HepG2 (cell line): Measurements from ENCODE around the gene ANO9. TPM values are rescaled to one million over a fixed set of nuclear protein-coding genes. Genes with fewer than 3 reads are reported as not detected.

ENCODE experiments used
- GLI4 ChIP-seq: sonication (generic); formaldehyde crosslinking; IDR thresholded peaks from 2 replicates; pipeline ENCODE4 v1.5.1; 2020; ENCODE audit warnings: missing genetic modification reagents, mild to moderate bottlenecking, moderate library complexity, borderline replicate concordance
- HNRNPL ChIP-seq: fragments of 200-400 bp; formaldehyde crosslinking; IDR thresholded peaks from 2 replicates; pipeline ENCODE4 v1.6.1; 2017; ENCODE audit warnings: mild to moderate bottlenecking, low read depth, low read length
- RARA ChIP-seq: IDR thresholded peaks from 2 replicates; pipeline ENCODE4 v1.6.1; 2016; ENCODE audit warnings: missing genetic modification reagents, missing compliant biosample characterization
- ZBTB42 ChIP-seq: sonication (generic); formaldehyde crosslinking; IDR thresholded peaks from 2 replicates; pipeline ENCODE4 v1.5.0; 2020; ENCODE audit warnings: mild to moderate bottlenecking, missing genetic modification reagents
- ZBTB44 ChIP-seq: sonication (generic); formaldehyde crosslinking; IDR thresholded peaks from 2 replicates; pipeline ENCODE4 v1.4.0; 2020; ENCODE audit warnings: missing genetic modification reagents
- ZFP36L2 ChIP-seq: sonication (generic); formaldehyde crosslinking; IDR thresholded peaks from 2 replicates; pipeline ENCODE4 v1.4.0; 2020; ENCODE audit warnings: missing genetic modification reagents
- ZNF382 ChIP-seq: sonication (generic); formaldehyde crosslinking; IDR thresholded peaks from 2 replicates; pipeline ENCODE4 v1.5.0; 2020; ENCODE audit warnings: missing genetic modification reagents, mild to moderate bottlenecking, borderline replicate concordance
- ZNF567 ChIP-seq: sonication (generic); formaldehyde crosslinking; IDR thresholded peaks from 2 replicates; pipeline ENCODE4 v1.8.1; 2023; ENCODE audit warnings: mild to moderate bottlenecking, missing genetic modification reagents, borderline replicate concordance
- ZNF609 ChIP-seq: sonication (generic); formaldehyde crosslinking; IDR thresholded peaks from 2 replicates; pipeline ENCODE4 v1.4.0; 2020; ENCODE audit warnings: mild to moderate bottlenecking, missing genetic modification reagents, borderline replicate concordance
- polyA plus RNA-seq, 8 experiments: library from polyadenylated mRNA; depleted of rRNA in 3 of 8; stranded (reverse) in 7 of 8; unstranded in 1 of 8; fragments of >200 nt; fragmentation: Illumina TruSeq in 4 of 8; extraction: Trizol in 4 of 8; gene quantifications; 2 replicates each; pipeline versions ENCODE4 v1.2.1 to v1.2.3, GENCODE V29; 2011 to 2016; ENCODE audit warnings: low read depth in 4 of 8, missing spikeins in 1 of 8, mixed read lengths in 1 of 8; ENCODE audit not compliant: insufficient read depth in 1 of 8
- total RNA-seq, 5 experiments: library from RNA; depleted of rRNA; stranded (reverse); fragments of >200 nt; fragmentation: Illumina TruSeq; extraction: Trizol; gene quantifications; 2 replicates each; pipeline ENCODE4 v1.2.3, GENCODE V29; 2016; ENCODE audit warnings: low read depth in 1 of 5
- TF ChIP-seq, protein P1 (sequence below): sonication (generic); formaldehyde crosslinking; IDR thresholded peaks from 2 replicates; pipeline ENCODE4 v1.8.1; 2022; ENCODE audit warnings: low read depth, mild to moderate bottlenecking, missing genetic modification reagents

ANO9 gene
- total and polyA plus RNA-seq, 2 of the 13 experiments (the other 11 are each of a cell fraction or from before 2014, with no cell fraction given): 8.9 to 14.3 TPM

GRCh38 chr11:432501-433100 is 9.2 kb downstream of the ANO9 start (continued):
- TF ChIP-seq, protein P1, sequence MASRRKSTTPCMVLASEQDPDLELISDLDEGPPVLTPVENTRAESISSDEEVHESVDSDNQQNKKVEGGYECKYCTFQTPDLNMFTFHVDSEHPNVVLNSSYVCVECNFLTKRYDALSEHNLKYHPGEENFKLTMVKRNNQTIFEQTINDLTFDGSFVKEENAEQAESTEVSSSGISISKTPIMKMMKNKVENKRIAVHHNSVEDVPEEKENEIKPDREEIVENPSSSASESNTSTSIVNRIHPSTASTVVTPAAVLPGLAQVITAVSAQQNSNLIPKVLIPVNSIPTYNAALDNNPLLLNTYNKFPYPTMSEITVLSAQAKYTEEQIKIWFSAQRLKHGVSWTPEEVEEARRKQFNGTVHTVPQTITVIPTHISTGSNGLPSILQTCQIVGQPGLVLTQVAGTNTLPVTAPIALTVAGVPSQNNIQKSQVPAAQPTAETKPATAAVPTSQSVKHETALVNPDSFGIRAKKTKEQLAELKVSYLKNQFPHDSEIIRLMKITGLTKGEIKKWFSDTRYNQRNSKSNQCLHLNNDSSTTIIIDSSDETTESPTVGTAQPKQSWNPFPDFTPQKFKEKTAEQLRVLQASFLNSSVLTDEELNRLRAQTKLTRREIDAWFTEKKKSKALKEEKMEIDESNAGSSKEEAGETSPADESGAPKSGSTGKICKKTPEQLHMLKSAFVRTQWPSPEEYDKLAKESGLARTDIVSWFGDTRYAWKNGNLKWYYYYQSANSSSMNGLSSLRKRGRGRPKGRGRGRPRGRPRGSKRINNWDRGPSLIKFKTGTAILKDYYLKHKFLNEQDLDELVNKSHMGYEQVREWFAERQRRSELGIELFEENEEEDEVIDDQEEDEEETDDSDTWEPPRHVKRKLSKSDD (CRISPR knock-in tag): no peak
- TF ChIP-seq ZNF567 (CRISPR knock-in tag) (no peak), GLI4 (CRISPR knock-in tag) (no peak), HNRNPL (no peak), ZFP36L2 (CRISPR knock-in tag) (no peak), ZBTB42 (CRISPR knock-in tag) (no peak), ZNF382 (CRISPR knock-in tag) (no peak), RARA (CRISPR knock-in tag) (no peak), ZNF609 (CRISPR knock-in tag) (no peak), ZBTB44 (CRISPR knock-in tag) (no peak)
